NCI-H1417 treated with DMSO at 0.1 percent for 48 hours (cell line): ENCODE measurements around the gene E2F6.

Experiments
- DNase-seq: peaks from one replicate; lab custom pipeline; 2025; lab: John Stamatoyannopoulos, UW

Gene E2F6

GRCh38 chr2:11456251-11456650 lies 9.7 kb downstream of the E2F6 start:
- no peak for DNase-seq

GRCh38 chr2:11454824-11455223 lies 11.1 kb downstream of the E2F6 start:
- no peak for DNase-seq

GRCh38 chr2:11450791-11451190 lies 15.2 kb downstream of the E2F6 start:
- DNase-seq, result no peak

GRCh38 chr2:11446733-11447248 lies 19.2 kb downstream of the E2F6 start:
- DNase-seq, result no peak

GRCh38 chr2:11444737-11445136 lies 21.2 kb downstream of the E2F6 start:
- DNase-seq, result no peak

DNA sequence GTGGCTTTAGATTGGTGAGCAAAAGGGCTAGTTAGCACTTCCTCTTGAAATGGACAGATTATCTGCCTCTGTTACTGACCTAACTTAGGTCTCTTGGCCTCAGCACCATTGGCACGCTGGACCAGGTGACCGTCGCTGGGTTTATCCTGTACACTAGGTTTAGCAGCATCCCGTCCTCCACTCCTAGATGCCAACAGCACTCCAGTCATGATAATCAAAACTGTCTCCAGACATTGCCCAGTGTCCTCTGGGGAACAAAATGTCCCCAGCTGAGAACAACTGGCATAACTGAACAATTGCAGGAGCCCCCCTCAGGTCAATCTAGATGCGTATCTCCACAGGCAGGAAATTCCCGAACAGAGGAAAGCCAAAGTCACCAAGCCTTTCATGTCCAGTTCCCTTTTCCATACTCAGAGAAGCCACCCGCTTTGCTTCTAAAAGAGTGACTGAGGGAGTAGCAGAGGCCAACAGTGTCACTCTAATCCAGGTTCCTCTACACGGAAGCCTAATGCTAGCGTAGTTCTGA lies 27.3 kb downstream of the E2F6 start:
- no peak for DNase-seq

DNA sequence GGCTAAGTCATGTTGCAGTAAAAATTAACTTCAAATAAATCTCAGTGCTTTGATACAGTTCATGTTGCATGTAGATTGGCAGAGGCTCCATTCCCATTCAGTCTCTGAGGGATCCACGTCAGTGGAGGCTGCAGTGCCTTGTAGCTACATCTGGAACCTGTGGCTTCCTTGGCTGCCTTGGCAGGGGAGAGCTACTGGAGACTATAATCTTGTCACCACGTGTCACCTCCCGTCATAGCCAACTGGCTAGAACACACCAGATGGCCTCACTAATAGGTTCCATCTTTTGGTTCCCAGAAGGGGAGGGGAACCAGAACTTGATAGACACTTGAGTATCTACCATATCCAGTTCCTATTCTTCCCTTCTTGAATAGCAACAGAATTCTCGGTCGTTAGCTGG lies 28.4 kb downstream of the E2F6 start:
- DNase-seq, result no peak

GRCh38 chr2:11435036-11435435 lies 30.9 kb downstream of the E2F6 start:
- no peak for DNase-seq

- DNase-seq, result no peak
These were observed 31.5 kb downstream of the E2F6 start for GRCh38 chr2:11434443-11434842.

DNA sequence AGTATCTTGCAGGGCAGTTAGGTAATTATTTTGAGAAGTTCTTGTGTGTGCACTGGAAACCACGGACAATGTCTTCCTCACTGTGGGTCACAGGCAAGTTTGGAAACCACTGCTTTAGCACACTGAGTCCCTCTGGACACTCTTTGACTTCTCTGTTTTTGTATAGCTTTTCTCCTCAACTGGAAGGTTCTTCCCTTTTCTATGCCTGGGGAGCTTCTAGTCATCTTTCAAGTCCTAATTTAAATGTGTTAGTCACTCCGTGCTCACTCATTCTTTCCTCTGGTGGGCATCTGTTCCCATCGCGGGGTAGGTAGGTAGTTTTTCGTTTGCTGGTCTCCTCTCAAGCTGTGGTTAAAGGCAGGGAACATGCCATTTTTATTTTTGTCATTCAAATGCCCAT lies 32.1 kb downstream of the E2F6 start:
- no peak for DNase-seq

DNA sequence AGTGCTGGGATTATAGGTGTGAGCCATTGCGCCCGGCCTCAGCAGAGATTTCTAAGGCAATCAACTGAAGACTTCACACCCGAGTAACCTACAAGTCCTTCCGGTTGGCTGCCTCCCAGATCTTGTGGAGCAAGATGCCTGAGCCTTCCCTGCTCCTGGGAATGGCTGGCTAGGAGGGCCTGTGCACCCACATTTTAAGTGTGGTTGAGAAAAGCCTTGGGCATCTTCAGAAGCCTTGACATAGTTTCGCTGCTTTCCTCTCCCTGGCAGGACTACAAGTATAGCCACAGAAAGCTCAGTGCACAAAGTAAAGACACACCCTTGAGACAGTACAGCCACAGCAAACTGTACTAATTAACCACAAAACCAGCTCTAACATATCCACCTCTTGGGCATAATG lies 35.2 kb downstream of the E2F6 start:
- no peak for DNase-seq

DNA sequence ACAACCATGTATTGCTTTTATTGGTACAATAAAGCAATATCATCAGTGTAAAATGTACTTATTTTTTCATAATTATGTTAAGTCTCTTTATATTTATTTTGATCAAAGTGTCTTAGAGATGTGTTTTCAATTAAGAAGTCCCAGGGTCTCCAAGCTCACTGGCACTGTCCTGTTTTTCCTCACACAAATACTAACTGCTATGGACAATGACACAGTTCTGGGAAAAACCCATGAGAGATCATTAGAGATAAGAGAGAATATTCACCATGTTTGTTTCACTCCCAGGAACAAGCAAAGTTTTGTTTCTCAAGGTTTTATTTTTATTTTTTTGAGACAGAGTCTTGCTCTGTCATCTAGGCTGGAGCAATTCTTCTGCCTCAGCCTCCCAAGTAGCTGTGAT lies 38.7 kb downstream of the E2F6 start:
- DNase-seq, result no peak

- DNase-seq, result no peak
These were observed 43.0 kb downstream of the E2F6 start for GRCh38 chr2:11422901-11423435.

DNA sequence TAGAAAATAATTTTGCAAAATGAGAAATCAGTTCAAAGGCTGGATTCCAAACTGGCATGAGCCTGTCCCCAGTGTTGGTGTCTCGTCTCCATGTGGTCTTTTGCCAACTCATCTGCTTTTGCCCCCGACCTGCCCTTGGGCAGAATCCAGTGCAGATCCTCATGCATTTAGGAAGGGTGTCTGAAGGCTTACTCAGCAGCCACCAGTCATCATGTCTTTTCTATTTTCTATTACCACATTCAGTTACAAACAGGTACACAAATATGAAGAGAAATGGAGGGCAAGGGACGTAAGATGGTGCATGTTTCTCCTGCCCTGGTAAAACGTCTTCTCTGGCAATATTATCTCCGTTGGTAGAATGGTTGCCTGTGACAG lies 43.5 kb downstream of the E2F6 start:
- DNase-seq, result no peak

GRCh38 chr2:11421863-11422490 lies 44.0 kb downstream of the E2F6 start:
- no peak for DNase-seq

DNA sequence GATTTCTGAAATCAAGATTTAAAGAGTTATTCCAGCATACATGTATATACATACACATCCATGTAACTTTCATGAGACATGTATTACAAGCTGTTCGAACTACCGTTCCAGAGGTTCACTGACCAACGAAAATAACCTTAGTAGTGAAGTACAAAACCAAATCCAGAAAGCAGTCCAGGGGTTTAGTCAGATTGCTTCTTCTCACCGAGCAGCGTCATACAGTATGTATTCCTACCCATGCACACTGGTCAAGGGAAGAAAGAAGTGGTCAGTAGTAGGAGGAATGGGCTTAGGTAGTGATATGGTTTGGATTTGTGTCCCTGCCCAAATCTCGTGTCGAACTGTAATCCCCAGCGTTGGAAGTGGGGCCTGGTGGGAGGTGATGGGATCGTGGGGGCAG lies 45.3 kb downstream of the E2F6 start:
- DNase-seq, result no peak

- DNase-seq, result no peak
These were observed 45.8 kb downstream of the E2F6 start for GRCh38 chr2:11420190-11420589.

DNA sequence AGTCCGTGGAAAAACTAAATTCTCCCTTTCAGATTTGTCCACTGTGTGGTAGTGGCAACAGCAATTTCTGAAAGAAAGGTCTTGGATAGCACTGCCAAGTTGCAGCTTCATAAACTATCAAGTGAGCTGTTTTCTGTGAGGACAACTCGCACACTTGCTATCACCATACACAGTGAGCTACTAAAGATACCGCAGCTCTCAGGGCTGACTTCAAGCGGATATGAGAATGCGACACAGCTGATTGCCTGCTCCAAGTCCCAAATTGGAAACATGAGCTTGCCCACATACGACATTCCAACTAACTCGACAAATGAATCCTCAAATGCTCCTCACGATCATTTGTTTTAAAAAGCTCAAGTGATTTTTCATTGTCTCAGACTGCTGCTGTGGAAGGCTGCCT lies 46.2 kb downstream of the E2F6 start:
- no peak for DNase-seq

GRCh38 chr2:11417946-11418585 lies 47.9 kb downstream of the E2F6 start:
- DNase-seq, result no peak

DNA sequence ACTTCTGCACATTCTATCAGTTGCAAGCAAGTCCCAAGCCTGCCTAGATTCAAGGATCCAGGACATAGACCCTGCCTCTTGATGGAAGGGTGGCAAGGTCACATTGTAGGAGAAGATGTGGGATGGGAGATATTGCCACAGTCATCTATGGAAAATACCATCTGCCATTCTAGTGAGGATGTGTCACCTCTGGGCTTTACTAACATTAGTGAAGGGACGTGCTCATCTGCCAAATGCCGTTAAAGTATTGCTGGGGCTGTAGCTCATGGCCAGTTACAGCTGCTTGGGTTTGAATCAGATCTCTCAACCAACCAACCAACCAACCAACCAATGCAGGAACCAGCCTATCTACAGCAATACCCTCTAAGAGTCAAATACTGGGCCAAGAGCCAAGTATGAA lies 49.0 kb downstream of the E2F6 start:
- DNase-seq, result no peak

GRCh38 chr2:11416186-11416585 lies 49.8 kb downstream of the E2F6 start:
- no peak for DNase-seq

GRCh38 chr2:11414372-11415124 lies 51.4 kb downstream of the E2F6 start:
- DNase-seq, result no peak

DNA sequence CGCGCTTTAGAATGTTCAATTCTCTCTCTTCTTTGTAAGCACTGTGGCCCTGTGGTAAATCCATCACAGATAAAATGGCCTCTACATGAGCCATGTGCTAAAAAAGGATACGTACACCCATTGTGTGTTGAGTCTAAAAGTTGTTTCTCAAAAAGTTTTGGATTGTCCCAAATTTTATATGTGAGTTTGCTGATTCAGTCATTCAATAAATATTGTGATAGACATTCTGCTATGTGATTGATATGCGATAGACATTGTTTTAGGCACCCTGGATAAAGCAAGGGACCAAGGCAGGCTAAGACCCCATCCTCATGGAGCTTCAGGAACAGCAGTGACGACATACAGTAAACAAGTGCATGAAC lies 53.5 kb downstream of the E2F6 start:
- DNase-seq, result no peak
